CD4-positive, alpha-beta T cell (primary cell): ENCODE measurements around the gene HIBCH. TPM values are rescaled to one million over a fixed set of nuclear protein-coding genes. Genes with fewer than 3 reads are reported as not detected.
"Not testable (repeated sequence)": the region's sequence is repeated elsewhere in the genome, so short reads cannot be mapped to it uniquely, and the experiment has no call there.

Source experiments
- ATAC-seq: fragments of 200-7000 bp; cut with Tn5 transposase; one replicate; pipeline ENCODE4 v1.10.0; 2022; ENCODE audit warnings: mild to moderate bottlenecking; ENCODE audit not compliant: poor library complexity
- CTCF ChIA-PET: fragments of 350-600 bp; sonication (Branson Sonifier 250); formaldehyde crosslinking; loops from one replicate; lab custom pipeline; 2021; ENCODE audit warnings: antibody characterized with exemption, inconsistent platforms; lab: Charles Lee
- POLR2A ChIA-PET: fragments of 350-600 bp; sonication (Branson Sonifier 250); formaldehyde crosslinking; loops from one replicate; lab custom pipeline; 2021; ENCODE audit warnings: antibody characterized with exemption, inconsistent platforms; lab: Charles Lee
- DNase-seq, 14 experiments: peaks; one replicate each; pipeline ENCODE4 v3.0.0-alpha.2; 2013 to 2020; ENCODE audit warnings: mixed read lengths in 2 of 14
- H3K27ac ChIP-seq, 2 donors: one replicate each; pipeline versions ENCODE4 v1.5.1 to v1.7.0; 2013; ENCODE audit warnings: low read length in 2 of 2, low read depth in 1 of 2, mild to moderate bottlenecking in 1 of 2
- H3K27me3 ChIP-seq, 2 experiments: 1 replicate in 1 of 2; 2 replicates in 1 of 2; pipeline versions ENCODE4 v1.6.1 to v1.7.0; 2013; ENCODE audit warnings: low read length in 2 of 2, control low read depth in 1 of 2, mild to moderate bottlenecking in 1 of 2, moderate library complexity in 1 of 2; ENCODE audit not compliant: insufficient read depth in 2 of 2, control insufficient read depth in 1 of 2
- H3K36me3 ChIP-seq: one replicate; pipeline ENCODE4 v1.6.1; 2013; ENCODE audit warnings: low read length, control low read depth; ENCODE audit not compliant: insufficient read depth
- H3K4me1 ChIP-seq: one replicate; pipeline ENCODE4 v1.6.1; 2013; ENCODE audit warnings: low read length, control low read depth; ENCODE audit not compliant: insufficient read depth
- H3K4me3 ChIP-seq: one replicate; pipeline ENCODE4 v1.5.1; 2013; ENCODE audit warnings: mild to moderate bottlenecking, low read length, moderate library complexity
- H3K9me3 ChIP-seq, 2 experiments: 1 replicate in 1 of 2; 2 replicates in 1 of 2; pipeline versions ENCODE4 v1.6.1 to v1.7.0; 2013; ENCODE audit warnings: low read length in 2 of 2, mild to moderate bottlenecking in 2 of 2, control low read depth in 1 of 2, moderate library complexity in 1 of 2; ENCODE audit not compliant: control insufficient read depth in 1 of 2, insufficient read depth in 1 of 2
- H3K27ac Mint-ChIP-seq: one replicate; pipeline ENCODE4 v1.8.0; 2020; ENCODE audit warnings: mixed read lengths
- H3K27me3 Mint-ChIP-seq: one replicate; pipeline ENCODE4 v1.8.0; 2021; ENCODE audit warnings: mixed read lengths
- H3K36me3 Mint-ChIP-seq: one replicate; pipeline ENCODE4 v1.8.0; 2021; ENCODE audit warnings: low read depth, mixed read lengths
- H3K4me1 Mint-ChIP-seq: one replicate; pipeline ENCODE4 v1.8.0; 2021; ENCODE audit warnings: low read depth, mixed read lengths
- H3K4me3 Mint-ChIP-seq: one replicate; pipeline ENCODE4 v1.8.0; 2020; ENCODE audit warnings: mild to moderate bottlenecking, mixed read lengths
- H3K9me3 Mint-ChIP-seq: one replicate; pipeline ENCODE4 v1.8.0; 2020; ENCODE audit warnings: mixed read lengths
- CTCF ChIP-seq: fragments of 200-600 bp; IDR thresholded peaks from one replicate; pipeline ENCODE4 v1.8.0; 2022; ENCODE audit warnings: antibody characterized with exemption, mild to moderate bottlenecking
- intact Hi-C, 2 experiments: fragments of 100-400 bp; cut with DNase I in 1 of 2; cut with micrococcal nuclease in 1 of 2; formaldehyde crosslinking; loops; one replicate each; pipeline versions ENCODE4 v1.15.1 to v1.9.0; 2023 to 2025; cut with DNase I, micrococcal nuclease
- total RNA-seq, 174 experiments: library from RNA in 2 of 174; stranded (reverse) in 2 of 174; gene quantifications; one replicate each; pipeline ENCODE4 v1.2.3 and lab custom pipeline; 2021 to 2026

Gene HIBCH
- total RNA-seq, 2 experiments from 2014 or later = 3.5 to 7.1 TPM

- H3K4me1 Mint-ChIP-seq = no peaks in the 10 kb centered on the region
These were observed 47.2 kb downstream of the HIBCH start for GRCh38 chr2:190272457-190272842.

GRCh38 chr2:190271783-190272456 lies 47.7 kb downstream of the HIBCH start:
- Mint-ChIP-seq H3K27me3 (no peaks in the 10 kb centered on the region), H3K4me1 (no peaks in the 10 kb centered on the region), H3K9me3 (no peaks in the 10 kb centered on the region), H3K27ac (no peak overlapping the region), H3K4me3 (no peak overlapping the region), H3K36me3 (peaks cover 44% of the 10 kb centered on the region)
- no peak overlapping the region for H3K27ac ChIP-seq
- no peaks in the 10 kb centered on the region for H3K9me3 ChIP-seq
- ChIA-PET CTCF (interaction anchor here (0.6 kb wide), 1 partner anchor 539 kb away, joined by 3 read pairs; no protein-coding TSS in a partner anchor), POLR2A (no interaction called here)
- H3K4me3 ChIP-seq = no peak overlapping the region
- H3K27me3 ChIP-seq = no peaks in the 10 kb centered on the region
- H3K4me1 ChIP-seq = no peaks in the 10 kb centered on the region
- intact Hi-C loops = no loop called here
- no peak for TF ChIP-seq CTCF
- no peaks in the 10 kb centered on the region for H3K36me3 ChIP-seq
- ATAC-seq (no peak), DNase-seq (no peak)

More at GRCh38 chr2:190272457-190272842, 47.2 kb downstream of the HIBCH start:
- Histone ChIP-seq H3K9me3 (no peaks in the 10 kb centered on the region), H3K27me3 (no peaks in the 10 kb centered on the region), H3K4me1 (no peaks in the 10 kb centered on the region), H3K27ac (no peak overlapping the region), H3K36me3 (no peaks in the 10 kb centered on the region), H3K4me3 (no peak overlapping the region)
- Mint-ChIP-seq H3K27me3 (no peaks in the 10 kb centered on the region), H3K36me3 (peaks cover 44% of the 10 kb centered on the region), H3K9me3 (no peaks in the 10 kb centered on the region), H3K27ac (no peak overlapping the region), H3K4me3 (no peak overlapping the region)
- intact Hi-C loops = no loop called here
- TF ChIP-seq CTCF = no peak
- ChIA-PET CTCF (no interaction called here), POLR2A (no interaction called here)
- DNase-seq = no peak
- ATAC-seq = no peak

- no peak overlapping the region for H3K27ac ChIP-seq
- no peaks in the 10 kb centered on the region for H3K4me1 ChIP-seq
- H3K9me3 ChIP-seq = peaks cover 0 to 6% of the 10 kb centered on the region in 2 experiments
- H3K27ac Mint-ChIP-seq = no peak overlapping the region
- DNase-seq (no peak), ATAC-seq (no peak)
- no peaks in the 10 kb centered on the region for H3K4me1 Mint-ChIP-seq
- no peaks in the 10 kb centered on the region for H3K27me3 Mint-ChIP-seq
- intact Hi-C loops = no loop called here
- H3K4me3 ChIP-seq = no peak overlapping the region
- H3K9me3 Mint-ChIP-seq = no peaks in the 10 kb centered on the region
- no peak overlapping the region for H3K4me3 Mint-ChIP-seq
- TF ChIP-seq CTCF = no peak
- POLR2A ChIA-PET = no interaction called here
- no peaks in the 10 kb centered on the region for H3K27me3 ChIP-seq
- peaks cover 33% of the 10 kb centered on the region for H3K36me3 Mint-ChIP-seq
- no peaks in the 10 kb centered on the region for H3K36me3 ChIP-seq
- CTCF ChIA-PET = no interaction called here
These were observed 49.3 kb downstream of the HIBCH start for GRCh38 chr2:190270298-190270697.

GRCh38 chr2:190269699-190270098 lies 49.9 kb downstream of the HIBCH start:
- H3K36me3 ChIP-seq, H3K27ac ChIP-seq, DNase-seq, H3K4me1 ChIP-seq, H3K27me3 ChIP-seq, H3K4me3 ChIP-seq, ATAC-seq, POLR2A ChIA-PET, H3K9me3 Mint-ChIP-seq, intact Hi-C loops, CTCF ChIA-PET, H3K27me3 Mint-ChIP-seq, H3K4me3 Mint-ChIP-seq, H3K9me3 ChIP-seq, H3K4me1 Mint-ChIP-seq, H3K27ac Mint-ChIP-seq: not testable (repeated sequence)
- peaks cover 37% of the 10 kb centered on the region for H3K36me3 Mint-ChIP-seq
